NCI-H2107 treated with DMSO at 0.1 percent for 48 hours (cell line): ENCODE measurements around the gene EZH2.

Source experiments
- DNase-seq: peaks from one replicate; lab custom pipeline; 2025; ENCODE audit not compliant: unreplicated experiment; lab: John Stamatoyannopoulos, UW

The EZH2 gene

DNA sequence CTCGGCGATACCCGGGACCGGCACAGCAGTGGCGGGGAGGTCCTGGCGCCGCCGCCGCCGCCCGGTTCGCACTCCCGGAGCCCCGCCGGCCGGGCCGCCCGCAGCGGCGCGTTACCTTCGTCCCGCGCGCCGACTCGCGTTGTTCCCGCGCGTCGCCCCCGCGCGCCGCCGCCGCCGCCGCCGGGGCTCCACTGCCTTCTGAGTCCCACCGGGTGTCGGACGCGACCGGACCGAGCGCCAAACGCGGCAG, at the start of gene EZH2:
Gene EZH2, minus strand, starts transcription at position 243 of the 250 bp plus-strand sequence. CDS start 36,993 bp downstream, outside the sequence.
- no peak for DNase-seq

- no peak for DNase-seq
Measured at GRCh38 chr7:148931470-148931869, 47.4 kb upstream of the EZH2 start.

- no peak for DNase-seq
Measured at GRCh38 chr7:148930335-148930734, 46.2 kb upstream of the EZH2 start.

DNA sequence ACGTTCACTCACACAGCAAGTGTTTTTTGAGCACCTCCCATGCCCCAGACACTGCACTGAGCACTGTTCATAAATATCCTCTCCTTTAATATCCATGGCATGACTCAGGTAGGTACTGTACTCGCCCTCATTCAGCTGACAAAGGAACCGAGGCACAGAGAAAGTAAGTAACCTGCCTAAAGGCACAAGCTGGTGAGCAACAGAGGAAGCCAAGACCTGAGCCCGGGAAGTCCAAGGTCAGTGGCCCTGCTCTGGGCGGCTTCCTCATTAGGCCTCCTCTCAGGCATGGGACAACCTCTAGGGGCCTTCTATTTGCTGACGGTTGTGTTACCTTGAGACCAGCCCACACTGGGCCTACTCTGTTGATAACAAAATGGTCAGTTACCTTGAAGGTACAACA, 45.1 kb upstream of the EZH2 start:
- no peak for DNase-seq

DNA sequence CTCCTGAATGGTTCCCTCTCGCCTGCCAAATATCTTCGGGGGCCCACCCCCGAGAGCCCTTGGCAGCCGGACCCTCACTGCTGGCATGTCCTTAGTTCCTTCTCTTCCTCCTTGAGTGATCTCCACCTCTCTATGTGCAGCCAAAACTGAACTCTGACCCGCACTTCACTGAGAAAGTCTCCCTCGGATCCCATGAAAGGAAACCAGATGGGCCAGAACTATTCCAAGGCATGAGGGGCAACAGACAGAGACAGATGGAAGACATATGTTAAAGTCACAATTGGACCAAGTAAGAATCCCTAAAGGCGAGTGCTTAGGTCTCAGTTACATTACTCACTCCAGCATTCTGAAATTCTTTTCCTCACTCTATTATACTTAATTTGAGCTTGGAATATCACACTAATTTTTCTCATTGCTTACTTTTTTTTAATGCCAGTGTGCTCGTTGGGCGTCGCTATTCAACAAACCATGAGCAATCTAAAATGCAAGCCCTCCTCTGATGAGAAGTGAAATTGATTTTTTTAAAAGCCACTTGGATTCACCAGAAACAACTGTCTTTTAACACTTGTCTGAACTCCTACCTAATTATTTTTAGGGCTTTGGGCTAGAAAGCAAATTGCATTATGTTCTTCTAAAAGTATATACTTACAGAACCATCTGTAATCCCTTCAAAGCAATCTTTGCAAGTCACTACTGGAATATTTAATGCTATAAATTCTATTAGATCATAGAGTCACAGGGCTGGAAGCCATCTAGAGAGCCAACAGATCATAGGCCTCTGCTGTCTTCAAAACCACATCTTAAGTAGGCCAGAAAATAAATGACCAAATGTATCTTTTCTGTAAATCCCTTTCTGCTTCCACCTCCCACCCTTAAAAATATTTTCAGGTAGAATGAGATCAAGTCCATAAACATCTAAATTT, 43.3 kb upstream of the EZH2 start:
- no peak for DNase-seq

- no peak for DNase-seq
Measured at GRCh38 chr7:148925836-148926235, 41.7 kb upstream of the EZH2 start.

DNA sequence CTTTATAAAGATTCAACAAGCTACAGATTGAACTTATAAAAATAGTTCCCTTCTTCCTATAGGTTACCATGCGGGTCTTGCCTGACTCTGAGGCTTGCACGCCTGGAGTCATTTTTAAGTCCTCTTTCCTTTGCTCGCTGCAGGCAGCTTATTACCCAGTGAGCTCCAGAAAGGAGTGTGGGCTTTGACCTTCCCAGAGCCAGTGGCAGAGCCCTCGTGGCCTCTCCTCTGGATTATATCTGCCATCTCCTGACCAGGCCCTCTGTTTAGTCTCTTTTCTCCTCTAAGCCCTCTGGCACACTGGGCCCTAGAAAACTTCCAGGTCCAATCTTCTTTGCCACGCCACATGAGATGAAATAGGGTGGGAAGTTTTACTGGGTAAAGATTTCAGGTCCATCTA, 39.9 kb upstream of the EZH2 start:
- no peak for DNase-seq

DNA sequence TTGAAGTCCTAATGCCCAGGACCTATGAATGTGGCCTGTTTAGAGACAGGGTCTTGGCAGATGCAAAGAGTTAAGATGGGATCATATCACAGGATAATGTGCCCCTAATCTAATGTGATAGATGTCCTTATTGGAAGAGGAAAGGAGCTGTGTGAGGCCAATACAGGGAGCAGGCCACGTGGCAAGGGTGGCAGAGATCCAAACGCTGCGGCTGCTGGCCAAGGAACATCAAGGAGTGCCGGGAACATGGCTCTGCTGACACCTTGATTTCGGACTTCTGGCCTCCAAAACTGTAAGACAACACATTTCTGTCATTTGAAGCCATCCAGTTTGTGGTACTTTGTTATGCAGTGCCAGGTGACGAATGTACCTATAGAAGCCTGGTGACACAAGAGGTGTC, 37.7 kb upstream of the EZH2 start:
- no peak for DNase-seq

DNA sequence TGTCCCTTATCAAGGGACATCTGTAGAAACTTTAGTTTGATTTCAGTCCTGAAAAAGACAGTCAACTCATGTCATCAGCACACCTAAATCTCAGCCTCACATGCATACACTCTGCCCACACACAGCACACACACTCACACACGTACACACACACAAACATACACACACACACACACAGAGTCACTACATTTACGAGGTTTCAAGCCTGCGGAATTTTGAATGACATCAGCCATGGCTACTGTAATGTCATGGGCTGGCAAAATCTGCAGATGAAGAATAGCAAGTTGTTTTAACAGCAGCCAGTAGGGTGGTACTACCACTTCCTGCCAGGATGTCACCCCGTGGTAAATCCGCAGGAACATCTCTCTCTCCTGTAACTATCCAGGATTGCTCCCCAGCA, 37.1 kb upstream of the EZH2 start:
- no peak for DNase-seq

GRCh38 chr7:148919859-148920258, 35.8 kb upstream of the EZH2 start:
- DNase-seq, result no peak

- no peak for DNase-seq
Measured at GRCh38 chr7:148918058-148918596, 34.0 kb upstream of the EZH2 start.

DNA sequence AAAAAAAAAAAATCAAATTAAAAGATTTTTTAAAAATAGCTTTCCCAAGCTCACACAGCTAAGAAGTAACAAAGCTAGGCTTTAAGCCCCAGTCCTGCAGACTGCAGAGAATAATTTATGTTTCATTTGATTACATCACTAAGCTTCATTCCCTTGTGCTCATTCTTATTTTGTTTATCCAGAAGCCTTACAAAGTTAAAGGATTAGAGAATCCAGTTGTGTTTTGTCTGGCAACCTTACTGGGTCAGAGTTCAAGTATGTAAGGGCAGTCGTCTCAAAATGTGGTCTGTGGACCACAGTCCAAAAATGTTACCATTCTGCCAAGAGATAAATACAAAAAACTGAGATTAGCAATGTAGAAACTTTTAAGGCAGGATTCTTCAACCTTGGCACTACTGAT, 32.1 kb upstream of the EZH2 start:
- no peak for DNase-seq

DNA sequence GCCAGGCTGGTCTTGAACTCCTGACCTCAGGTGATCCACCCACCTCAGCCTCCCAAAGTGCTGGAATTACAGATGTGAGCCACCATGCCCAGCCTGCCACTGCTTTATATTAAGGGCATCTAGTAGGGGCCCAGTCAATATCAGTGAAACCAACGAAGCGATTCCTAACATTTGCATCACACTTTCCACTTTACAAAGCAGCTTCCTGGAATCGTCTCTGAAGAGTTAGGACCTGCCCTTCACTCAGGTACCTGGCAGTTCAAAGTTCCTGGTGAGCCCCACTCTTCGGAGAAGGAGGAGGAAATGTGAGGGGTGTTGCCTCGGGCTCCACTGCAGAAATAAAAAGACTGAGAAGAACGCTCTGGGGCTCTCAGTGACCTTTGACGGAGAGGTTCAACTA, 31.1 kb upstream of the EZH2 start:
- no peak for DNase-seq

GRCh38 chr7:148914208-148914777, 30.2 kb upstream of the EZH2 start:
- no peak for DNase-seq

GRCh38 chr7:148912758-148913541, 28.9 kb upstream of the EZH2 start:
- DNase-seq, result no peak

DNA sequence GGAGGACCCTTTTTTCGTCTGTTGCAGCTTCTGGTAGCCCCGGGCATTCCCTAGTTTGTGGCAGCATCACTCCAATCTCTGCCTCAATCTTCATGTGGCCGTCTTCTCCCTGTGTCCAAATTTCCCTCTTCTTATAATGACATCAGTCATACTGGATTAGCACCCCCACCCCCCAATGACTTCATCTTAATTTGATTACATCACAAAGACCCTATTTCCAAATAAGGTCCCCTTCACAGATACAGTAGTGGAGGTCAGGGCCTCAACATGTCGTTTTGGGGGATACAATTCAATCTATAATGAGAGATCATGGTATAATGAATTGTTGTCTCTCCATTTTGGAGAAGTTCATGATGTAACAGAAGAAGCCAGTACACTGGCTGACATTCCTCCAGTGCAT, 28.1 kb upstream of the EZH2 start:
- no peak for DNase-seq

DNA sequence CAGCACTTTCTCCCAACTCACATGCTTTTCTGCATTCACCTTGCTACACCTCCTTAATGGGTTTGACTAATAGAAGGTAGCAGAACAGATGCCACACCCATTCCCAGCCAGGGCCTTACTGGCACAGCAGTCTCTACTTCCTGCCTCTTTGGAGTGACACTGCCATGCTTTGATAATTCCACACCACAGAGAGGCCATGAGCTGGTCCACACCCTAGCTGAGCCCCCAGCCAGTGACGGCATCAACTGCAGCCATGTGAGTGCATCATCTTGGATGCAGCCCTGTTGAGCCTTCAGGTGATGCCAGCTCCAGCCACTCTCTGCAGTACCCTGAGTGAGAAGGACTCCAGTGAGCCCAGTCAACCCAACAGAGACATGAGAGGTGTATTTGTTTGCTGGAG, 27.5 kb upstream of the EZH2 start:
- DNase-seq, result no peak

- DNase-seq, result no peak
Measured at GRCh38 chr7:148909568-148909967, 25.5 kb upstream of the EZH2 start.

DNA sequence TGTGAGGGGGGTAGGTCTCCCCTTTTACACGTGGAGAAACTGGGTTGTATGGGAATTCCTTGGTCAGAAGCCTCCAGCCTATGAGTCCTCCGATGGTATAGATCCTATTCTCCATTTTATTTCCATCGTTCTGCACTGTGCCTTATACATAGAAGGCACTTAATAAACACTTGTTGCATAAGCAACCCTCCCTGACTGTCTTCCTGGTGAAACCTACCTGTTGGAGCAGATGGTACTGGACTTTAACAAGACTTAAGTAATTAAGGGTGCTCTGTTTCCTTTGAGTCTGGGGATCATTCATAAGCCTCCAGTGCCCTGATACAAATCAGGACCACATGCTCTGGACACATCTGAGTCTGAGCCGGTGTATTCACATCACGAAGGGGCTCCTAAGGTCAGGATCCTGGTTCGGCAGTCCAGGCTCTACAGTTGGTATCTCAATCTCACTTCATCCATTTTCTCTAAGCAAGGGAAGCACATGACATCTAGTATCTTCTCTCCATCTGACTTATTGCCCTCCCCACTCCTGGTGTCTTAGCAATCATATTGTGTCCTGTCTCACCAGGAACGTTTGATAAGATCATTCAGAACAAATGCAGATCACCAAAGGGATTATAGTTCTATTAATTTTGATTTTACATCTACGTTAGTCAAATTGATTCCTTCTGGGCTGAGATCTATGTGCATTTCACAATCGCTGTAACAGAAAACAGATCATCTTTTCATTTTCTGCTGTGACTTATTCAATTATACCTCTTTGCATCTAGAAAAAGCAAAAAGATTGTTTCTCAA, 22.8 kb upstream of the EZH2 start:
- DNase-seq, result no peak

GRCh38 chr7:148905093-148905666, 21.1 kb upstream of the EZH2 start:
- DNase-seq, result peak; percentile 86

DNA sequence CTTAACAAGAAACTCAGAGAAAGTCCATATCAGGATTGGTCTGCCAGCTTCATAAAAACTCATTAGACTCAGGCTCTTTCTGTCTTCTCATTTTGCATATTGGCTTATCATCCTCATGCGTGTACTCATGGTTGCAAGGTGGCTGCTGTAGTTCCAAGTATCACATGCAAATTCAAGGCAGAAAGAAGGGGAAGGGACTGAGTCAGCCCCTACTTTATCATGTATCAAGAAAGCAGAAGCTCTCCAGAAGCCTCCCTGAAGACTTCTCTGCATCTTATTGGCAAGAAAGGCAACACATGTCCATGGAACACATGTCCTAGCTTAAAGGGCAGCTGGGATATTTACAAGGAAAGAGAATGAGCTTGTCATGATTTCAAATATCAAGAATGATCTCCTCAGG, 19.4 kb upstream of the EZH2 start:
- DNase-seq, result no peak
